ENCODE measurements around the gene TMEM202.
"Not testable (repeated sequence)": the region's sequence is repeated elsewhere in the genome, so short reads cannot be mapped to it uniquely, and the experiment has no call there.

TMEM202 gene

GRCh38 chr15:72397796-72398588, at the start of gene TMEM202:
TSS of gene TMEM202 (plus strand) at chr15:72398305. CDS start at chr15:72398327, 22 bp downstream.
- DNase-seq (ENCODE audit: low spot score): no peak

DNA sequence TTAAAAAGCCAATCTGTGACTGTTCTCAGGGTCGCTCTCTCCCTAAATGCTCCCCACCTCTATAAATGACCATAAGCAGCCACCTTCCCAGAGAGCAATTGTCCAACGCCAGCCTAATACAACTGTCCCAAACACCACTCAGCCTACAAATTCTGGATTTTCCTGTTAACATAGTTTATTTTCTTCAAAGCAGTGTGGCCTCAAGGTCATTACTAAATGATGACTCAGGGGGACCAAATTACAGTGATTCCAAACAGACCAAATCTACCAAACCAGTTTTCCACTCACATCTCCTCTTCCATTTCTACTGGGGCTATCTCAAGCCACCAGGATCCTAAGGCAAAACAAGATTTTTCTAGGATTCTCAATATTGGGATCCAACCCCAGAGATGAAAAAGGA, 44.8 kb upstream of the TMEM202 start:
- no peak for DNase-seq (ENCODE audit: low spot score)

GRCh38 chr15:72354496-72354895, 43.6 kb upstream of the TMEM202 start:
- DNase-seq (ENCODE audit: low spot score): no peak

DNA sequence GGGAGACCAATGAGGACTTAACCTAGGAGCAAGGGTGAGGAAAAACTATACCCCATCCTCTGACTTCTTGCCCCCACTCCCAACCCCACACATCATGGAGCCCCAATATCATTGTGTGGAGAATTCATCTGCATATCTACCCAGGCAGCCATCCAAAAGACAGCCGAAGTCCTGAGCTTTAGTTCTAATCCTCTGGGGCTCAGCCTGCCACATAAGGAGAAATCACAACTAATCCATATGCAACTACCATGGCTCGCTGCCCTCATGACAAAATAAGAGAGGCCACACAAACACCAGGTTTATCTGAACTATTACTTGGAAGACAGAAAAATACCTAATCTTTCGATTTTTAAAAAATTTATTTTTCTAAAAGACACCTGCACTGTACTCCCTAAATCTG, 40.0 kb upstream of the TMEM202 start:
- no peak for DNase-seq (ENCODE audit: low spot score)

DNA sequence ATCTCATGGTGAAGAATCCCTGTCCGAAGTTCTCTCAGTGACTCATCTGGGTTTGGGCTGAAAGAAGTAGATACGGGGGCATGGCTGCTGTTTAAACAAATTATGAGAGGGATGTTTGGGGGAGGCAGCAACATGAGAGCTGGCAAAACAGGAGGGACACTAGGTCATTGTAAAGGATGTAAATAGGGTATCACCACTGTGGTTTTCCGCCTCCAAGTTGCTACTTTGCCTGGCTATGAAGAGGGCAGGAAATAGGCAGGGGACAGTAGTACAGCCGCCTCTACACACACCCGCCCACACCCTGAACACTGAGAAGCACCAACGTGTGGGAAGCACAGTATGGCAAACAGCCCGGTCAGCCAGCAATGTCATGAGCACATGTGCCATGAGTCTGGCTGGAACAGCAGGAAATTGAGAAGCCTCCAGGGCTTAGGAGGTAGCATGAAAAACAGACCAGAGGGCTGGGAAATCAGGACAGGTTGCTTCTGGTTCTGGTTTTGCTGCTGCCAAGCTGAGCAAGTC, 39.4 kb upstream of the TMEM202 start:
- peak; percentile 72 for DNase-seq (ENCODE audit: low spot score)

- no peak for DNase-seq (ENCODE audit: low spot score)
Observed at GRCh38 chr15:72361176-72361575, 36.9 kb upstream of the TMEM202 start.

GRCh38 chr15:72365844-72366243, 32.3 kb upstream of the TMEM202 start:
- peak; percentile 65 for DNase-seq (ENCODE audit: low spot score)

DNA sequence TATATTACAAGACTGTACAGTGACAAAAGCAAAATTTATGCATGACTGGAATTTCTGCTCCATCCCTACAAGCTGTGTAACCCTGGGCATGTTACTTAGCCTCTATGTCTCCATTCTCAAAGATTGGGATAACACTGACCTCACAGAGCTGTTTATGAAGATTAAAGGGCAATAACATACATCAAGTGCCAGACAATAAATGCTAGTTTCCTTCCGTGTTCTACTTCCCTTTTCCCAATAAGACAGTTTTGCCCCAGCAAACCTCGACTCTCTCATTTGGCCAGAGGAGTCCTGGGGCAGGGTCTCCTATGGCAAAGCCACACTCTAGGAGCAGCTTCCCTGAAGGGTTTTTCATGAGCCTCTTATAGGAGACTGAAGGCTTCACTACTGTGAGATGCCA, 29.8 kb upstream of the TMEM202 start:
- no peak for DNase-seq (ENCODE audit: low spot score)

DNA sequence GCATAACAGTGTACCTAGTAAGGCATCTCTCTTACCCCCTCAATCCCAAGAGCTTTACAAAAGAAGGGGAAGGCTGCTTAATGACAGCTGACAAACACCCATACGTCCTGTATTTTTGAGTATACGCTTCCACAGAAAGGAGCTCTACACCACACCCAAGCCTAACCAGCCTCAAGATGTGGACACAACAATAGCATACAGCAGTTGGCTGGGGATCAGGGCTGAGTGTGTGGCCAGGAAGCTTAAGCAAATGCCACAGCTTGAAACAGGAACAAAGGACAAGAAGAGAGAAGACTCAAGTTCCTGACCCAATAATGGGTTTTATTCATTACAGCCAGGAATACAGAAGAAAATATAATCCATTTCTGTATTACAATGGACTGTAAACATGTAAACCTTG, 29.2 kb upstream of the TMEM202 start:
- peak; percentile 69 for DNase-seq (ENCODE audit: low spot score)

- no peak for DNase-seq (ENCODE audit: low spot score)
Observed at GRCh38 chr15:72369964-72370363, 28.1 kb upstream of the TMEM202 start.

DNA sequence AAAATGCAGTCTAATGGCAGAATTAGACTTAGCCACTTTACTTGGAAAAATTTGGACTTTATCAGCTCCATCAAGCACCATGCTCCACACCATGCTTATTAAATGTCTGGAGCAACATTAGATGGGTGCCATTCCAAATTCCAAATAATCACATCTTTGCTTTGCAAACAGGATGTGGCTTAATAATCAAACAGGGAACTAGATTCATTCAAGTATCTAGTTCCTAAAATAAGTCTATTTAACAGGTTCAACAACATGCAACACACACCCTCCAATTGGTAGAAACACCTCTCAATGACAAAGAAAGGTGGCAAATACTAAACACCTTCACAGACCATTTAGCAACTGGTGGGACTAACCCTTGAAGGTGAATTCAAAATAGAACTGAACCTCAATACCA, 25.7 kb upstream of the TMEM202 start:
- DNase-seq (ENCODE audit: low spot score): no peak

GRCh38 chr15:72375501-72375845, 22.6 kb upstream of the TMEM202 start:
- no peak for DNase-seq (ENCODE audit: low spot score)

GRCh38 chr15:72375846-72376581, 22.1 kb upstream of the TMEM202 start, which contains the start of gene HEXA:
TSS of gene HEXA (minus strand) at chr15:72376014. CDS start at chr15:72375972, 42 bp downstream.
- DNase-seq (ENCODE audit: low spot score): peak; percentile 93

DNA sequence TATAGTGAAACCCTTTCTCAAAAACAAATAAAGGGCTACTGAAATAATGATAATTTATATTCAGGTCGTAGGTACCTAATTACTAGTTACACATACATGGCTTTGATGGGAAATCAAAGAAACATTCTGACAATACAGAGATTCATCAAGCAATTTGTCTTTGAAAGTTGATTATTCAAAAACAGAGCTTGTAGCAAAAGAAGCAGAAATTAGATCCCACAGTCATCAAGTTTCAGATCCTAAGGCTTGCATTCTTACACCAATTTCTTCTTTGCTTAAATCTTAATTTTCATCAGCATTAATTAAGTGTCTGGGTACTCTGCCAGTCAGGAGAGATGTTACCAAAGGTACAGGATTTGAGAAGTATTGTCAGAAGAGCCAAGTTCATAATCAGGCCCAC, 20.8 kb upstream of the TMEM202 start:
- DNase-seq (ENCODE audit: low spot score): no peak

- DNase-seq (ENCODE audit: low spot score): not testable (repeated sequence)
Observed at GRCh38 chr15:72379106-72379505, 19.0 kb upstream of the TMEM202 start.

- DNase-seq (ENCODE audit: low spot score): no peak
Observed at GRCh38 chr15:72379856-72380430, 18.2 kb upstream of the TMEM202 start.

GRCh38 chr15:72380743-72381142, 17.4 kb upstream of the TMEM202 start:
- DNase-seq (ENCODE audit: low spot score): no peak

DNA sequence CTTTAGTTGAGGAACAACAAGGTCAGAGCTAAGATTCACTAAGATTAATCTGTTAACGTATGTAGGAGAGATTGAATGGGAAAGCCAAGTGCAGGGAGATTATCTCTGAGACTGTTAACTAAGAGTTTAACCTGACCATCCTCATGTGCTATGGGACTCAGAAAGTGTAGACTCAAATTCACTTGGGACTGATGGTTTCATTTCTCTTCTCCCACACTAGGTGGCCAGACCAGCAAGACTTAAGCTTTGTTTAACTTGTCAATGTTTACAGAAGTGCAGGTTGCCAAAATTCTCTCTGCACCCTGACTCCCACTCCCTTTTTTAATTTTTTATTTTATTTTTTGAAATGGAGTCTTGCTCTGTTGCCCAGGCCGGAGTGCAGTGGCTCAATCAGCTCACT, 16.0 kb upstream of the TMEM202 start:
- DNase-seq (ENCODE audit: low spot score): no peak

DNA sequence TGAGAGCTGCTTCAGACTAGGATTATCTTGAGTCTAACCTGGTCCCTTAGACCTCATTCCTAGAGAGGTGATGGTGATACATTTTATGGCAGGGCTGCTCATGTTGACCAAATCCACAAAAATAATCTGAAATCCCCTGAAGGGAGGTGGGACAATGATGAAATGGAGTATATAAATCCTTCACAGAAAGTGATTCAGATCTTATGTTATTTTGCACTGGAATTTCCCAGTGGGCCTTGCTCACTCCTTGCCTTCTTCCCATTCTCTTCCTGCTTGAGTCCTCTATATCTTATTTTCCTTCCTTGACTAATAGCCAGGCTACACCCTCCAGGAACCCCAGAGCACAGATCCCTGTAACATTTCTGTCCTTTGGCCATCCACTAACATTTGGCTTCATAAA, 10.4 kb upstream of the TMEM202 start:
- no peak for DNase-seq (ENCODE audit: low spot score)

DNA sequence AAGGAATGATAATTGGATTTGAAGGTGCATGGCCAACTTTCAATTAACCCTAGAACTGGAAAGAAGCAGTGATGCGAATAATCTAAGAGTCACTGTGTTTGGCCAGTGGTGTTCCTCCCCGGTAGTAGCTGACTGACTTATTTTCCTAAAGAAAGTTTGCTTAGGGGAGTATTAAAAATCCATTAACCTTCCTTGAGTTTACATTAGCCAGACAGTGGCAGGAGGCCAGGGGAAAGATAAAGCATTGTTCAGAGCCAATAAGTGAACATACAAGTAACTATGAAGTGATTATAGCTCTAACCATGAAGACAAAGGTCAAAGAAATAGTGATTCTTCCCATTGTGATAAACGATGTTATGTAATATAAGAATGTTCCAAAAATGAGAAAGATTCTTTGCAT, 8.9 kb upstream of the TMEM202 start:
- no peak for DNase-seq (ENCODE audit: low spot score)

- not testable (repeated sequence) for DNase-seq (ENCODE audit: low spot score)
Observed at GRCh38 chr15:72396331-72396730, 1.8 kb upstream of the TMEM202 start.

DNA sequence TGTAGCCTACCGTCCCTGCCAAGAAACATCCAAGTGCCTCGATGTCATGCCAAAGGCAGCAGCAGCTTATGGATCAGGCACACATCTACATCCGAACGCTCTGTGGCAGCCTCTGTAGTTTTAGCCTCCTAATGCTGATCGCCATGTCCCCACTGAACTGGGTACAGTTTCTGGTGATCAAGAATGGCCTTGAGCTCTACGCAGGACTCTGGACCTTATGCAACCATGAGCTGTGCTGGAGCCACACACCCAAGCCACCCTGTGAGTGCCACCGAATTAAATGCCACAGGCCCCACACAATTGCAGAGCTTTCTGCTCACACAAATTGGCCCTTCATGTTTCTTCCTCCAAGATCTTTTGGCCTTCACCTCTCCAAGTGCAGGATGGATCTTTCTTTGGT, 543 bp downstream of the TMEM202 start:
- DNase-seq (ENCODE audit: low spot score): no peak

DNA sequence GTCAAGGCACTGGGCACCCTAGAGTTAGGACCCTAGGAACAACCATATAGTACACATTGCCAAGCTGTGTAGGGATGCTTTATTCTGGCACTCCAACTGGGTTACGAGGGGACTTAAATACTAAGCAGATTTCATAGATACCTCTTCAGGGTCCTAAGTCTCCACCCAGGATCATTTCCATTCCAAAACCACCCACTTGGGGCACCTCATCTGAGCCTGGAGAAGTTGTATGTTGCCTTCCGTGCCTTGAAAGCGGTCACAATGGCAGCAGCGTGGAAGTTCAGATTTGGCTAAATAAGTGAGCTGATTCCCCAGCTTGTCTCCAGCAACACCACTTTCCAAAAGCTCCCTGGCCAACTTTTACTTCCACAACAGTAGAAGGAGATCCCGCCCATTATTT, 4.6 kb downstream of the TMEM202 start:
- DNase-seq (ENCODE audit: low spot score): no peak

All from Ammon's horn (tissue), 1 donor.